Right atrium auricular region (tissue), 2 donors: ENCODE data around the gene ABCB7. TPM values are rescaled to one million over a fixed set of nuclear protein-coding genes. Genes with fewer than 3 reads are reported as not detected.
"Not testable (repeated sequence)": the region's sequence is repeated elsewhere in the genome, so short reads cannot be mapped to it uniquely, and the experiment has no call there.

Experiments
- DNase-seq: peaks from one replicate; pipeline ENCODE4 v3.0.0-alpha.2; 2019; ENCODE audit warnings: low spot score
- H3K27ac ChIP-seq, 2 donors: fragments of 200-600 bp; sonication (generic); 1 replicate in 1 of 2; 2 replicates in 1 of 2; pipeline ENCODE4 v1.5.1; 2016 to 2019
- H3K27me3 ChIP-seq, 2 donors: fragments of 200-600 bp; sonication (generic); one replicate each; pipeline versions ENCODE4 v1.5.1 to v1.6.0; 2017 to 2019
- H3K36me3 ChIP-seq: fragments of 200-600 bp; sonication (generic); one replicate; pipeline ENCODE4 v1.5.1; 2016
- H3K4me1 ChIP-seq, 2 donors: fragments of 200-600 bp; sonication (generic); one replicate each; pipeline versions ENCODE4 v1.5.1 to v1.6.0; 2017 to 2019
- H3K4me3 ChIP-seq, 2 donors: fragments of 200-600 bp; sonication (generic); 1 replicate in 1 of 2; 2 replicates in 1 of 2; pipeline ENCODE4 v1.5.1; 2017 to 2019; ENCODE audit warnings: mild to moderate bottlenecking in 1 of 2, moderate library complexity in 1 of 2
- H3K9me3 ChIP-seq, 2 donors: fragments of 200-600 bp; sonication (generic); one replicate each; pipeline ENCODE4 v1.5.1; 2019
- CTCF ChIP-seq, 2 donors: fragments of 200-600 bp; sonication (generic); IDR thresholded peaks; one replicate each; pipeline ENCODE4 v1.5.1; 2019; ENCODE audit warnings: antibody characterized with exemption in 2 of 2
- total RNA-seq, 2 donors: library from RNA; depleted of rRNA; stranded (reverse); fragments of >200 nt; gene quantifications; one replicate each; pipeline ENCODE4 v1.1.0, GENCODE V29; 2016

The ABCB7 gene
- total RNA-seq, 2 donors from 2014 or later: 31.1 to 36.2 TPM

DNA sequence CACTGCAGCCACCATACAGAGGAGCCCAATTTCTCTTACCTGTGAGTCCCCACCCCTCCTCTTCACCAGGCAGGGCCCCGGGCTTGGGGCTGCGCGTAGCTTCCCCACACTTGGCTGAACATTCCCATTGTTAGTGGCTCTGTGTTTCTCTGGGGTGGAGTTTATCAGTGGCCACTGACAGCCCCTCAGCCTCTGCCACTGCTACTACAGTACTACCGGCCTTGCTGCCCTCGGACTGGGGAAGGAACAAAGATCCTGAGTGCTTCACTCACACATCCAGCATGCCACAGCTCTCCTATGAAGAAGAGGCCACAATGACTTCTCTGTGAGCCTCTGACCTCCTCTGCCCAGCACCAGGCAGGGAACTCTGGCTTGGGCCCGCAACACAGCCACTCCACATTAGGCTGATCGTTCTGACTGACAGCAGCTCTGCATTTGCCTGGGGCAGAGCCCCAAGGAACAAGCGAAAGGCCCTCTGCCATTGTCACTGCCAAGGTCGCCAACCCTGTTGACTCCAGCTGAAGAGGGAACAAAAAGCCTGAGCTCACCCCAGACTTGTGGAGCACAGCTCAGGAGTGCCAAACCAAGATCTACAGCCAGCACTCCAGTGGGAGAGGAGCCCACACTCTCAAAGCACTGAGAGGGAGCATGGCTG is 24.0 kb downstream of the ABCB7 start:
- Histone ChIP-seq H3K9me3 (no peaks in the 10 kb centered on the region), H3K27me3 (no peaks in the 10 kb centered on the region), H3K4me3 (no peak overlapping the region), H3K27ac (peak overlapping the region; percentile 6 to 17), H3K4me1 (no peaks in the 10 kb centered on the region), H3K36me3 (no peaks in the 10 kb centered on the region)
- TF ChIP-seq CTCF (IDR thresholded peaks at IDR 0.05): no peak
- DNase-seq: no peak

DNA sequence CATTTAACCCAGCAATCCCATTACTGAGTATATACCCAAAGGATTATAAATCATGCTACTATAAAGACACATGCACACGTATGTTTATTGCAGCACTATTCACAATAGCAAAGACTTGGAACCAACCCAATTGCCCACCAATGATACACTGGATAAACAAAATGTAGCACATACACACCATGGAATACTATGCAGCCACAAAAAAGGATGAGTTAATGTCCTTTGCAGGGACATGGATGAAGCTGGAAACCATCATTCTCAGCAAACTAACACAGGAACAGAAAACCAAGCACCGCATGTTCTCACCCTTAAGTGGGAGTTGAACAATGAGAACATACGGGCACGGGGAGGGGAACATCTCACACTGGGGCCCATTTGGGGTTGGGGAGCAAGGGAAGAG is 27.0 kb downstream of the ABCB7 start:
- not testable (repeated sequence) for H3K4me3 ChIP-seq, DNase-seq, H3K36me3 ChIP-seq, H3K4me1 ChIP-seq, H3K9me3 ChIP-seq, H3K27me3 ChIP-seq, H3K27ac ChIP-seq

- no peak for DNase-seq
- Histone ChIP-seq H3K9me3 (no peaks in the 10 kb centered on the region), H3K4me3 (no peak overlapping the region), H3K36me3 (no peaks in the 10 kb centered on the region), H3K27me3 (no peaks in the 10 kb centered on the region), H3K4me1 (peaks cover 0 to 3% of the 10 kb centered on the region in 2 donors), H3K27ac (no peak overlapping the region)
- no peak for TF ChIP-seq CTCF (IDR thresholded peaks at IDR 0.05)
These were observed 37.8 kb downstream of the ABCB7 start for GRCh38 chrX:75118296-75118695.

- Histone ChIP-seq H3K4me3 (no peak overlapping the region), H3K4me1 (no peaks in the 10 kb centered on the region), H3K36me3 (no peaks in the 10 kb centered on the region), H3K27ac (no peak overlapping the region), H3K27me3 (no peaks in the 10 kb centered on the region), H3K9me3 (no peaks in the 10 kb centered on the region)
- TF ChIP-seq CTCF (IDR thresholded peaks at IDR 0.05): no peak
- no peak for DNase-seq
These were observed 40.2 kb downstream of the ABCB7 start for GRCh38 chrX:75115707-75116413.

DNA sequence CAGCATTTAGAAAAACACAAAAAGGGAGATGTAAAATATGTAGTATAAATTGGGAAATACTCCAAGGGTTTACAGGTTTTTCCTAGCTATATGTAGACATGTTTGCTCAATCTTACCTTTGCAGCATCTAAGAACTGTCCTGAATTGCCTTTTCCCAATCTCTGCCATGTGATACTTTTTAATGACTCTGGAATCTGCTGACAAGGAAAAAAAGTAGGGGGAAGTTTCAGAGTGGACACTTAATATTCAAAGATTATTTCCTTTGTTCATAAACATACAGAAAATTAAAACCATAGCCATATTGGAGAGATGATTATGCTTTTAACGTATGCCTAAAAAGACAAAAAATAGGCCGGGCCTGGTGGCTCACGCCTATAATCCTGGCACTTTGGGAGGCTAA is 41.4 kb downstream of the ABCB7 start:
- H3K4me3 ChIP-seq: no peak overlapping the region

More for the DNA sequence above, 41.4 kb downstream of the ABCB7 start:
- H3K36me3 ChIP-seq: no peaks in the 10 kb centered on the region
- H3K27ac ChIP-seq: no peak overlapping the region
- no peak for TF ChIP-seq CTCF (IDR thresholded peaks at IDR 0.05)
- no peaks in the 10 kb centered on the region for H3K9me3 ChIP-seq
- H3K4me1 ChIP-seq: no peaks in the 10 kb centered on the region
- no peak for DNase-seq
- H3K27me3 ChIP-seq: no peaks in the 10 kb centered on the region
